Karpas-422 (cell line): ENCODE measurements around the gene C5orf58. TPM values are rescaled to one million over a fixed set of nuclear protein-coding genes. Genes with fewer than 3 reads are reported as not detected.

Experiments
- DNase-seq: peaks from one replicate; pipeline ENCODE4 v3.0.0-alpha.2; 2015
- H2AFZ ChIP-seq: fragments of 200-600 bp; sonication (generic); 2 replicates; pipeline ENCODE4 v1.6.1; 2014; ENCODE audit warnings: antibody characterized with exemption, low read length, mixed read lengths
- H3K27ac ChIP-seq: fragments of 200-600 bp; sonication (generic); 2 replicates; pipeline ENCODE4 v1.5.1; 2014; ENCODE audit warnings: mild to moderate bottlenecking, low read length, moderate library complexity
- H3K27me3 ChIP-seq: fragments of 200-600 bp; sonication (generic); 2 replicates; pipeline ENCODE4 v1.6.1; 2014; ENCODE audit warnings: low read length, mixed read lengths
- H3K36me3 ChIP-seq: fragments of 200-600 bp; sonication (generic); 2 replicates; pipeline ENCODE4 v1.6.1; 2014; ENCODE audit warnings: low read length, mixed read lengths; ENCODE audit not compliant: insufficient read depth
- H3K4me1 ChIP-seq: fragments of 200-600 bp; sonication (generic); 2 replicates; pipeline ENCODE4 v1.6.1; 2014; ENCODE audit warnings: mild to moderate bottlenecking, low read length, mixed read lengths
- H3K4me2 ChIP-seq: fragments of 200-600 bp; sonication (generic); 2 replicates; pipeline ENCODE4 v1.6.1; 2014; ENCODE audit warnings: low read length, low read depth, mild to moderate bottlenecking; ENCODE audit not compliant: poor library complexity, severe bottlenecking
- H3K4me3 ChIP-seq: fragments of 200-600 bp; sonication (generic); 2 replicates; pipeline ENCODE4 v1.5.1; 2014; ENCODE audit warnings: mild to moderate bottlenecking, antibody characterized with exemption, low read length, mixed read lengths
- H3K79me2 ChIP-seq: fragments of 200-600 bp; sonication (generic); 2 replicates; pipeline ENCODE4 v1.6.1; 2014; ENCODE audit warnings: mild to moderate bottlenecking, low read length, mixed read lengths
- H3K9ac ChIP-seq: fragments of 200-600 bp; sonication (generic); 2 replicates; pipeline ENCODE4 v1.6.0; 2014; ENCODE audit warnings: low read length
- H3K9me2 ChIP-seq: fragments of 200-600 bp; sonication (generic), shearing (Covaris generic); replicated peaks from 2 replicates; pipeline ENCODE4 v1.6.0; 2014; ENCODE audit warnings: mild to moderate bottlenecking, low read length, moderate library complexity; ENCODE audit not compliant: insufficient read depth
- H3K9me3 ChIP-seq: fragments of 300-700, 200-600 bp; sonication (generic); 2 replicates; pipeline ENCODE4 v1.6.1; 2014; ENCODE audit warnings: low read length, mixed read lengths
- H4K20me1 ChIP-seq: fragments of 200-600 bp; sonication (generic); 2 replicates; pipeline ENCODE4 v1.6.1; 2014; ENCODE audit warnings: mild to moderate bottlenecking, antibody characterized with exemption, low read length, low read depth; ENCODE audit not compliant: insufficient read depth
- total RNA-seq: library from RNA; depleted of rRNA; stranded (reverse); fragments of >200 nt; shearing (Covaris generic); gene quantifications from 2 replicates; pipeline ENCODE4 v1.2.3, GENCODE V29; 2014; ENCODE audit warnings: low replicate concordance

C5orf58 gene
- total RNA-seq, 1 experiment from 2014 or later = not detected

- H2AFZ ChIP-seq = no peak overlapping the region
- H3K27ac ChIP-seq = no peak overlapping the region
- H3K27me3 ChIP-seq = no peaks in the 10 kb centered on the region
- no peaks in the 10 kb centered on the region for H3K9me3 ChIP-seq
- DNase-seq = no peak
- H4K20me1 ChIP-seq = no peaks in the 10 kb centered on the region
- H3K79me2 ChIP-seq = no peaks in the 10 kb centered on the region
- H3K36me3 ChIP-seq = no peaks in the 10 kb centered on the region
- H3K4me3 ChIP-seq = no peak overlapping the region
- H3K9ac ChIP-seq = no peak overlapping the region
- no peaks in the 10 kb centered on the region for H3K9me2 ChIP-seq
- peak overlapping the region; percentile 70 for H3K4me2 ChIP-seq
- peaks cover 67% of the 10 kb centered on the region for H3K4me1 ChIP-seq
These were observed 15.0 kb upstream of the C5orf58 start for GRCh38 chr5:170217831-170218230.

GRCh38 chr5:170218726-170219125 is 14.1 kb upstream of the C5orf58 start:
- Histone ChIP-seq H3K27ac (peak overlapping the region; percentile 92), H3K9me2 (no peaks in the 10 kb centered on the region), H3K4me1 (peaks cover 76% of the 10 kb centered on the region), H3K4me3 (peak overlapping the region; percentile 60), H3K36me3 (no peaks in the 10 kb centered on the region), H2AFZ (no peak overlapping the region), H3K4me2 (peak overlapping the region; percentile 70), H3K9ac (peak overlapping the region; percentile 61), H3K9me3 (no peaks in the 10 kb centered on the region), H3K27me3 (no peaks in the 10 kb centered on the region), H4K20me1 (no peaks in the 10 kb centered on the region), H3K79me2 (no peaks in the 10 kb centered on the region)
- no peak for DNase-seq

- Histone ChIP-seq H3K9me2 (no peaks in the 10 kb centered on the region), H3K9me3 (no peaks in the 10 kb centered on the region), H3K9ac (peak overlapping the region; percentile 61), H2AFZ (no peak overlapping the region), H3K4me1 (peaks cover 84% of the 10 kb centered on the region), H3K27ac (peak overlapping the region; percentile 92), H4K20me1 (no peaks in the 10 kb centered on the region), H3K79me2 (no peaks in the 10 kb centered on the region), H3K4me2 (peak overlapping the region; percentile 70), H3K36me3 (no peaks in the 10 kb centered on the region), H3K27me3 (no peaks in the 10 kb centered on the region), H3K4me3 (peak overlapping the region; percentile 60)
- DNase-seq = peak; percentile 69
These were observed 13.2 kb upstream of the C5orf58 start for GRCh38 chr5:170219615-170220014.

- Histone ChIP-seq H3K9me3 (no peaks in the 10 kb centered on the region), H3K36me3 (no peaks in the 10 kb centered on the region), H3K4me3 (peak overlapping the region; percentile 60), H3K79me2 (no peaks in the 10 kb centered on the region), H2AFZ (no peak overlapping the region), H3K27ac (peak overlapping the region; percentile 92), H3K9ac (peak overlapping the region; percentile 61), H3K4me1 (peaks cover 90% of the 10 kb centered on the region), H3K4me2 (peak overlapping the region; percentile 70), H3K9me2 (no peaks in the 10 kb centered on the region), H3K27me3 (no peaks in the 10 kb centered on the region), H4K20me1 (no peaks in the 10 kb centered on the region)
- peak; percentile 94 for DNase-seq
These were observed 12.6 kb upstream of the C5orf58 start for GRCh38 chr5:170220191-170220590.

GRCh38 chr5:170221327-170221741 is 11.5 kb upstream of the C5orf58 start:
- Histone ChIP-seq H3K36me3 (no peaks in the 10 kb centered on the region), H3K4me3 (no peak overlapping the region), H3K9me3 (no peaks in the 10 kb centered on the region), H3K27ac (peak overlapping the region; percentile 92), H3K9ac (no peak overlapping the region), H3K9me2 (no peaks in the 10 kb centered on the region), H2AFZ (no peak overlapping the region), H4K20me1 (no peaks in the 10 kb centered on the region), H3K4me1 (peaks cover 95% of the 10 kb centered on the region), H3K4me2 (peak overlapping the region; percentile 70), H3K27me3 (no peaks in the 10 kb centered on the region), H3K79me2 (no peaks in the 10 kb centered on the region)
- DNase-seq = peak; percentile 71

GRCh38 chr5:170223360-170223759 is 9.4 kb upstream of the C5orf58 start:
- H3K4me2 ChIP-seq = peak overlapping the region; percentile 51
- peaks cover 89% of the 10 kb centered on the region for H3K4me1 ChIP-seq
- no peaks in the 10 kb centered on the region for H3K36me3 ChIP-seq
- no peaks in the 10 kb centered on the region for H3K27me3 ChIP-seq
- peak; percentile 57 for DNase-seq
- H3K4me3 ChIP-seq = no peak overlapping the region
- H3K9me3 ChIP-seq = no peaks in the 10 kb centered on the region
- no peaks in the 10 kb centered on the region for H3K79me2 ChIP-seq
- H3K27ac ChIP-seq = no peak overlapping the region; the same call in 1 of the 2 replicates
- H3K9me2 ChIP-seq = no peaks in the 10 kb centered on the region
- H2AFZ ChIP-seq = no peak overlapping the region
- H3K9ac ChIP-seq = no peak overlapping the region
- H4K20me1 ChIP-seq = no peaks in the 10 kb centered on the region

- H3K4me3 ChIP-seq = no peak overlapping the region
- H3K27ac ChIP-seq = no peak overlapping the region; the same call in 1 of the 2 replicates
- DNase-seq = no peak
- no peaks in the 10 kb centered on the region for H3K79me2 ChIP-seq
- no peaks in the 10 kb centered on the region for H3K27me3 ChIP-seq
- H3K9ac ChIP-seq = no peak overlapping the region
- peaks cover 83% of the 10 kb centered on the region for H3K4me1 ChIP-seq
- H3K9me3 ChIP-seq = no peaks in the 10 kb centered on the region
- no peak overlapping the region for H2AFZ ChIP-seq
- peak overlapping the region; percentile 51 for H3K4me2 ChIP-seq
- H3K36me3 ChIP-seq = no peaks in the 10 kb centered on the region
- no peaks in the 10 kb centered on the region for H4K20me1 ChIP-seq
- no peaks in the 10 kb centered on the region for H3K9me2 ChIP-seq
These were observed 8.9 kb upstream of the C5orf58 start for GRCh38 chr5:170223906-170224305.

GRCh38 chr5:170225326-170226128 is 7.3 kb upstream of the C5orf58 start:
- peak; percentile 93 for DNase-seq
- Histone ChIP-seq H2AFZ (no peak overlapping the region; the same call in 1 of the 2 replicates), H3K9me3 (no peaks in the 10 kb centered on the region), H3K4me1 (peaks cover 83% of the 10 kb centered on the region), H3K4me2 (peak overlapping the region; percentile 56), H3K27me3 (no peaks in the 10 kb centered on the region), H4K20me1 (no peaks in the 10 kb centered on the region), H3K79me2 (no peaks in the 10 kb centered on the region), H3K9me2 (no peaks in the 10 kb centered on the region), H3K4me3 (no peak overlapping the region), H3K27ac (peak overlapping the region; percentile 76), H3K36me3 (no peaks in the 10 kb centered on the region), H3K9ac (peak overlapping the region; percentile 45; the same call in 1 of the 2 replicates)
